HG02588 (cell line): ENCODE data around the gene GALM.
"Not testable (repeated sequence)": the region's sequence is repeated elsewhere in the genome, so short reads cannot be mapped to it uniquely, and the experiment has no call there.

ENCODE experiments used
- ATAC-seq: cut with Tn5 transposase; IDR thresholded peaks from one replicate; pipeline ENCODE4 v1.9.1; 2021; ENCODE audit warnings: mild to moderate bottlenecking, moderate library complexity; ENCODE audit not compliant: unreplicated experiment

Gene GALM

GRCh38 chr2:38676681-38677080, 10.8 kb downstream of the GALM start:
- ATAC-seq, result no peak

DNA sequence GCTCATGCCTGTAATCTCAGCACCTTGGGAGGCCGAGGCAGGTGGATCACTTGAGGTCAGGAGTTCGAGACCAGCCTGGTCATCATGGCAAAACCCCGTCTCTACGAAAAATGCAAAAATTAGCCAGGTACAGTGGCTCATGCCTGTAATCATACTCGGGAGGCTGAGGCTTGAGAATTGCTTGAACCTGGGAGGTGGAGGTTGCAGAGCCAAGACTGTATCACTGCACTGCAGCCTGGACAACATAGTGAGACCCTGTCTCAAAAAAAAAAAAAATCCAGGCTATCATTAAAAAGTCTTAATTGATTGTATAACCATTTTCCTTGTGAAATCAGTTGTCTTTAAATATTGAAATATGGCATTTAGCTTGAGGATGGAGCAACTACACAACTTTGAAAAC, 15.0 kb downstream of the GALM start:
- not testable (repeated sequence) for ATAC-seq

- ATAC-seq, result no peak
Observed at GRCh38 chr2:38682008-38682575, 16.2 kb downstream of the GALM start.

DNA sequence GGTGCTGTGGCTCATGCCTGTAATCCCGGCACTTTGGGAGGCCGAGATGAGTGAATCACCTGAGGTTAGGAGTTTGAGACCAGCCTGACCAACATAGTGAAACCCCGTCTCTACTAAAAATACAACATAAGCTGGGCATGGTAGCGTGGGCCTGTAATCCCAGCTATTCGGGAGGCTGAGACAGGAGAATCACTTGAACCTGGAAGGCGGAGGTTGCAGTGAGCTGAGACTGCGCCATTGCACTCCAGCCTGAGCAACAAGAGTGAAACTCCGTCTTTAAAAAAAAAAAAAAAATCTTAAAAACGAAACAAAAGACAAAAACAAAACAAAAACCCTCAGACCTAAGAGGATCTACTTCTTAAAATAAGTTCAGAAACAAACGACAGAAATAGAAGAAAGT, 16.7 kb downstream of the GALM start:
- not testable (repeated sequence) for ATAC-seq

- ATAC-seq, result no peak
Observed at GRCh38 chr2:38683766-38684165, 17.9 kb downstream of the GALM start.

DNA sequence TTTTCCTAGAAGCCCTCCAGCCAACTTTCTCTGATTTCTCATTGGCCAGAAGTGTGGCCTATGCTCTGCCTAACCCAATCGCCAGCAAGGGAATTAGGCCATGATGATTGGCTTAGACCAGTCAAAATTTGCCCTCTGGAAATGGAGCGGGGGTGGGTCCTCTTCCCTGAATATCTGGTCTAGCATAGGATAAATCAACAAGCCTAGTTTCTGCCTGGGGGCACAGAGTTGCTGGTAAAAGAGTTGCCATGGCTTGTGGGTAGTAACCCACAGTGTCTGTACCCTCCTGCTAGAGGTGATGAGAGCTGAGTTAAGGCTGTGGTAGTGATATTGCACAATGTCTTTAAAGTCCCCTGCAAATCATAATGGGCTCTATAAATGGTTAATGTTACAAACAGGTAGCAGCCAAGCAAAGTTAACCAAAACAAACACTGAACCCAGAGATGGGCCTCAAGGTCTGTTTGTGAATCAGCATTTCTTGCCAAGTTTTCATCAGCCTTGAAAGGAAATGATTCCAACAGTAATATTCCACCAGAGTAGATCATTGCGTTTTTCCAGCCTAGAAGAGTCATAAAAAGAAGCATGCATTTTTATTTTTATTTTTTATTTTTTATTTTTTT, 19.3 kb downstream of the GALM start:
- ATAC-seq, result no peak

DNA sequence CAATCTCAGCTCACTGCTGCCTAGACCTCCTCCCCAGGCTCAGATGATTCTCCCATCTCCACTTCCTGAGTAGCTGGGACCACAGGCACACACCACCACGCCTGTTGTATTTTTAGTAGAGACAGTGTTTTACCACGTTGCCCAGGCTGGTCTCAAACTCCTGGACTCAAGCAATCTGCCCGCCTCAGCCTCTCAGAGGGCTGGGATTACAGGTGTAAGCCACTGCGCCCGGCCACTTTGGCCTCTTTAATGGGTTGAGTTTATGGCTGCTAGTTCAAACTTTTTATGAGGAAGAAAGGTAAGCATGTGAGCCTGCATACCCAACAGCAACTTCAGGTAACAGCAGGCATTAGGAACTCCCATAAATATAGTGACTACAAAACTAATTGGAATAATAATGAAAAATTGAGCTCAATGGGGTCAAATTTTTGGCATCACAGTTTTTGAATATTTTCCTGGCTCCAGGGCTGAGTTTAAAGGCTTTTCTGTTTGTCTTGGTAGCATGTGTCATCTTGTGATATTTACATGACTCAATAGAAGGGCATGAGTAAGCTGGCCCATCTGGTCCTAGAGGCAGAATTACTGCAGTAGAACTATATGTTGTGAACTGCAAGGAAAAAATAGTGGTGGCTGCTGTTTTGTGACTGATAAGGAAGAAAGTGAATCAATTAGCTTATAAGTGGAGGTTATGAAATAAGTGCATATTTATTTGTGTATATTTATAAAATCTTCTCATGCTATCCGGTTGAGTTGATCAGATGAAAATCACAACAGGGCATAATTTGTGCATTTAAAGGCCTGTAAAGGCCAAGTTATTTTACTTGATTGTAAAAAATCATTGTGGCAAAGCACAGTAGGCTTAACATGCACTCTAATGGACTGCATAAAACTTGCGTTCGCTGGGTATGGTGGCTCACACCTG, 24.8 kb downstream of the GALM start:
- ATAC-seq, result no peak

- ATAC-seq, result no peak
Observed at GRCh38 chr2:38691994-38692393, 26.1 kb downstream of the GALM start.

GRCh38 chr2:38692636-38693318, 26.9 kb downstream of the GALM start:
- ATAC-seq, result no peak

- no peak for ATAC-seq
Observed at GRCh38 chr2:38697116-38697840, 31.4 kb downstream of the GALM start.

GRCh38 chr2:38698467-38699003, 32.6 kb downstream of the GALM start:
- ATAC-seq, result no peak

GRCh38 chr2:38700113-38700785, 34.3 kb downstream of the GALM start:
- ATAC-seq, result no peak

DNA sequence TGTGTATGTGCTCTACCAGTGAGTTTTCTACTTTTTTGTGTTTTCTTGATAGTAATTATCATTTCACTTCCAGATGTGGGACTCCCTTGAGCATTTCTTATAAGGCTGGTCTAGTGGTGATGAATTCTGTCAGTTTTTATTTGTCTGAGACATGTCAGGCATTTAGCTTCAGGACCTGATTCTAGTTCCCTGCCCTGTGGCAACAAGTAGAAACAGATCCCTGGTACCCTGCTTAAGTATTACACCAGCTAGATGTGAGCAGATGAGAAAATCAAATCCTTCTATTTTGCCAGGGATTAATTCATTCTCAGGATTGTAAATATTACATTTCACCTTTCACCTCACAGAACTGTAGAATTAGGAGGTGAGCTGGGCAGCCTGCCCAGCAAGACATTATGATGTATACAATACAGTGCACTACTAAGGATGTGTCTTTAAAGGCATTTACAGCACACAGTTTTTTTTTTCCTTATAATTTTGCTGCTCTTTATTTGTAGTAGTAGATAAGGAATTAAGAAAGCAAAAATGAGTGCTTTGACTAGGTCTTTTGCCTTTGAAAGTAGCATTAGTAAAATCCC, 35.1 kb downstream of the GALM start:
- no peak for ATAC-seq

GRCh38 chr2:38701542-38701941, 35.6 kb downstream of the GALM start:
- ATAC-seq, result no peak

DNA sequence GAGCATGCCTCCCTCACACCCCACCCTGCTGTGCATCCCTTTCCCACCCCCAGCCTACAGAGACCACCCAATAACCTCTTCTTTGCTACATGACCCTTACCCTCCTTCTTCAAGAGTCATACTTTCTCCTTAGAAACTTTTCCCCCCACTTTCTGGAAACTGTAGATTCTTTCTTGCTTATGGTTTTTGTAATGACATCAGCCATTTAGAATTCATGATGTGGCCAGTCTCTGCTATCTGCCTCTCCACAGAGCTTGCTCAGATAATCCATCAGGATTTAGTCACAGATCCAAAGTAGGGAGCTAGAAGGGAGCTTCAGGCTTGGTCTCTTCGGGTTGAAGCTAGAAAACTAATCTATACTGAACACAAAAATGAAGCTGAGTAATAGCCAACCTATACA, 36.5 kb downstream of the GALM start:
- ATAC-seq, result no peak

DNA sequence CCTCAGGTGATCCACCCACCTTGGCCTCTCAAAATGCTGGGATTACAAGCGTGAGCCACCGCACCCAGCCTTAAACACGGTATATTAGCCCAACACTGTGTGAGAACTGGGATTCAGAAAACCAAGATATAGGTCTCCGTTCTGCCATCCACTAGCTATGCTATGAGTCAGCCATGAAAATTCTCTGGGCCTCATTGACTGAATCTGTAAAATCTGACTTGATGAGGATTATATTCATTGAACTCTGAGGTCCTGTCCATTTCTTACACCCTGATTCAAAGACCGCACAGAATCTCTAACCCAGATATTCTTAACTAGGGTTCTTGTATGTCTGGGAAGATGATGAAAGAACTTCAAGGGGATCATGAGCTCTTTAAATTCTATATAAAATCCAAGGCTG, 37.4 kb downstream of the GALM start:
- not testable (repeated sequence) for ATAC-seq

- ATAC-seq, result no peak
Observed at GRCh38 chr2:38704664-38705063, 38.8 kb downstream of the GALM start.

GRCh38 chr2:38706846-38707345, 41.0 kb downstream of the GALM start:
- no peak for ATAC-seq

GRCh38 chr2:38708491-38708890, 42.6 kb downstream of the GALM start:
- not testable (repeated sequence) for ATAC-seq
